Central memory CD8-positive, alpha-beta T cell (primary cell): ENCODE results near the gene ANKRD13D.

Experiments
- ATAC-seq: fragments of 150-1000 bp; cut with Tn5 transposase; replicated peaks from 2 replicates; pipeline ENCODE4 v1.10.0; 2022; ENCODE audit warnings: mild to moderate bottlenecking, moderate FRiP score, moderate number of reproducible peaks; ENCODE audit not compliant: poor library complexity, severe bottlenecking; ENCODE audit errors: extremely low read depth
- DNase-seq, 2 donors: peaks; one replicate each; pipeline ENCODE4 v3.0.0; 2021; ENCODE audit warnings: low spot score in 2 of 2
- H3K27ac Mint-ChIP-seq: one replicate; pipeline ENCODE4 v1.8.0; 2022; ENCODE audit warnings: low read depth, mild to moderate bottlenecking, moderate library complexity, mixed read lengths
- H3K27me3 Mint-ChIP-seq: one replicate; pipeline ENCODE4 v1.8.0; 2022; ENCODE audit warnings: mixed read lengths
- H3K36me3 Mint-ChIP-seq: one replicate; pipeline ENCODE4 v1.8.0; 2022; ENCODE audit warnings: mild to moderate bottlenecking, moderate library complexity, mixed read lengths; ENCODE audit not compliant: insufficient read depth
- H3K4me1 Mint-ChIP-seq: one replicate; pipeline ENCODE4 v1.8.0; 2022; ENCODE audit warnings: mixed read lengths
- H3K4me3 Mint-ChIP-seq: one replicate; pipeline ENCODE4 v1.8.0; 2022; ENCODE audit warnings: mild to moderate bottlenecking, moderate library complexity, mixed read lengths
- H3K9me3 Mint-ChIP-seq: one replicate; pipeline ENCODE4 v1.8.0; 2022; ENCODE audit warnings: mixed read lengths

ANKRD13D gene

GRCh38 chr11:67264877-67265632, 24.0 kb upstream of the ANKRD13D start:
- H3K27me3 Mint-ChIP-seq = no peaks in the 10 kb centered on the region
- peaks cover 58% of the 10 kb centered on the region for H3K4me1 Mint-ChIP-seq
- peak overlapping the region; percentile 58 for H3K27ac Mint-ChIP-seq
- ATAC-seq = no peak
- no peak for DNase-seq
- H3K9me3 Mint-ChIP-seq = no peaks in the 10 kb centered on the region
- H3K36me3 Mint-ChIP-seq = peaks cover 36% of the 10 kb centered on the region
- H3K4me3 Mint-ChIP-seq = peak overlapping the region; percentile 99

DNA sequence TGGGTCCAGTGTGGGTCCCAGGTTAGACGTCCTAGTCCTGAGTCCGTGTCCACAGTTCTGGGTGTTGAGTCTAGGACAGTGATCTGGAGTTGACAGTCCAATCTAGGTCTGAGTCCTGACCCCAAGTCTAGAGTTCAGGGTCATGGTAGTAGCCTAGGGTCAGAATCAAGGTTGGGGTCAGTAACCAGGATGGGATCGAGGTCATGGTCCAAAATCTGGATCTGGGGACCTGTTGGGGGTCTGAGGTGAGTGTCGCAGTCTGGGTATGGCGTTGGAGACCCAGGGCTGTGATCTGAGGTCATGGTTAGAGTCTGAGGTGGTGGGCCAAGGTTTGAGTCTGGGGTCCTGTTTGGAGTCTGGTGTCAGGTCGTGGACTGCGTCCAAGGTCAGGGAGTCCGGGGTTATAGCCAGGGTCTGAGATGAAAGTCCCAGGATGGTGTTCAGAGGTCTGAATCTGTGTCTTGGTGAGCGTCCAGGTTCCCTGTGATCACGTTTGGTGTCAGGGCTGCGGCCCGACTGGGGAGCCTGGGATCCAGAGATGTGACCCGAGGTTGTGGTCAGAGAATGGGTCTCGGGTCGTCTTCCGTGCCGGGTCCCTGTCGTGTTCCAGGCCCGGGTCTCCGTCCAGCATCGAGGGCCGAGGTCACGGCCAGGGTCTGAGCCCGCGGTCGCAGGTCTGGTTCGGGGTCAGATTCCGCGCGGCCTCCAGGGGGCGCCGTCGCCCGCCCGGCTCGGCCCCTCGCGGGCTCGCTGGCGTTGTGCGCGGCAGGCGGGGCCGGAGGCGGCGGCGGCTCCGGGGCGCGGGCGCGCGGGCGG, 23.3 kb upstream of the ANKRD13D start:
- Mint-ChIP-seq H3K27ac (peak overlapping the region; percentile 58), H3K36me3 (peaks cover 43% of the 10 kb centered on the region), H3K4me3 (peak overlapping the region; percentile 99), H3K9me3 (no peaks in the 10 kb centered on the region), H3K27me3 (no peaks in the 10 kb centered on the region), H3K4me1 (peaks cover 66% of the 10 kb centered on the region)
- peak; percentile 62 to 71 for DNase-seq
- ATAC-seq = peak; percentile 12

DNA sequence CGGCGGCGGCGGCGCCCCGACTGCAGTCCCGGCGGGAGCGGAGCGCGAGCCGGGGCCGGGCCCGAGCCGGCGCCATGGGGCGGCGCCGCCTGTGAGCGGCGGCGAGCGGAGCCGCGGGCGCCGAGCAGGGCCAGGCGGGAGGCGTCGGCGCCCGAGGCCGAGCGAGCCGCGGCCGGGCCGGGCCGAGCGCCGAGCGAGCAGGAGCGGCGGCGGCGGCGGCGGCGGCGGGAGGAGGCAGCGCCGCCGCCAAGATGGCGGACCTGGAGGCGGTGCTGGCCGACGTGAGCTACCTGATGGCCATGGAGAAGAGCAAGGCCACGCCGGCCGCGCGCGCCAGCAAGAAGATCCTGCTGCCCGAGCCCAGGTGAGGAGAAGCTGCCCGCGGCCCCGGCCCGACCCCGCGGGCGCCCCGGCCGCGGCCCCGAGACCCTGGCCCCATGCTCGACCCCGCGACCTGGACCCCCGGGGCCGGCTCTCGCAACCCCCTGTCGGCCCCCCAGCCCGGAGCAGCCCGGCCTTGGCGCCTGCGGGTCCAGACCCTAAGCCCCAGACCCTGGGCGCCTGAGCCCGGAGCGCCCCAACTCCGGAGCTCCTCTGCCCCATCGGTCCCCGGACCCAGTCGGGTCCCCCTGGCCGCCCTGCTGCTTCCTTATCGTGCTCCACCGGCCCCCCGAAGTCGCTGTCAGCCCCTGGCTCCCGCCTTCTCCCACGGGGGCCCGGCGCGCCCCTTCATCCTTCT, 22.5 kb upstream of the ANKRD13D start, which contains the start of gene GRK2:
TSS of gene GRK2 (plus strand) at position 25 of the 739 bp plus-strand sequence. CDS start at position 252, 227 bp downstream.
- H3K36me3 Mint-ChIP-seq = peaks cover 51% of the 10 kb centered on the region
- no peaks in the 10 kb centered on the region for H3K9me3 Mint-ChIP-seq
- H3K4me1 Mint-ChIP-seq = peaks cover 74% of the 10 kb centered on the region
- peak within 1 kb of the TSS; percentile 98 for H3K27ac Mint-ChIP-seq
- ATAC-seq (no peak), DNase-seq (no peak)
- H3K4me3 Mint-ChIP-seq = peak within 1 kb of the TSS; percentile 99
- no peaks in the 10 kb centered on the region for H3K27me3 Mint-ChIP-seq

DNA sequence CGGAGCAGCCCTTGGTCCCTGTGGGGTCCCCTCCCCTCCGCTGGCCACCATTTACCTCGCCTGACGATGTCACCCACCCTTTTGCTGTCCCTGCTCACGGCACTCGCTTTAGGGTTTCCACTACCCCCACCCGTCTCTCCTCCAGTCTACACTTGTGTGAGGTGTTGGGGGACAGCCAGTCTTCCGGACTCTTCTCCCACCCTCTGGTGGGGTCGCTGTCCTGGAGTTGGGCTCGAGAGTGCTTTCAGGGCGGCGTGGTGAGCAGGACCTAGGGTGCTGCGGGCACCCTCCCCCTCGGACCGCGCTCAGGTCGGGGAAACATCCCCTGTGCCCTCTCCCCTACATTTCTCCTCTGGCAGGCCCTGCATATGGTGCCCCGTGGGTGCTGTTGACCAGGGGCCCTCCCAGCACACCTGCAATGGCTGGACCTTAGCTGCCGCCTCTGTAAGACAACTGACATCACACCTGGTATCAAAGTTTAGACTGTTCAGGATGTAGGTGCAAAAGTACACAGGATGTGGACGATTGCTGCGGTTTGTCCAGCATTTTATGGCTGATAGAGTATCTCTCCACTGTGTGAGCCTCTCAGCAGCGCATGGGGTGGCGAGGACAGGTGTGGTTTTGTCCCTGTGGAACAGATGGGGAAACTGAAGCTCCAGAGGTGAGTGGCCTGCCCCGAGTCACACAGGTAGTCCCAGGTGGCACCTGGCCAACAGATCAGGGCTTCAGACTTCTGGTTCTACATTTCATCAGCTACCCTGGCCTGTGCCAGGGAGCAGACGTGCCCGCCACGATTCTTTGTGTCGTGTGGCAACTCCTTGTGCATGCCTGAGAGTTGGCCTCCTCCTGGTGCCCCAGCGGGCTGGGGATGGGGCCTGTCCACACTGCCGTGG, 21.7 kb upstream of the ANKRD13D start:
- no peaks in the 10 kb centered on the region for H3K27me3 Mint-ChIP-seq
- peaks cover 58% of the 10 kb centered on the region for H3K36me3 Mint-ChIP-seq
- ATAC-seq = peak; percentile 10
- H3K4me1 Mint-ChIP-seq = peaks cover 73% of the 10 kb centered on the region
- H3K9me3 Mint-ChIP-seq = no peaks in the 10 kb centered on the region
- DNase-seq = peak in 1 of 2 donors; percentile 22
- H3K4me3 Mint-ChIP-seq = peak overlapping the region; percentile 99
- peak overlapping the region; percentile 98 for H3K27ac Mint-ChIP-seq

- DNase-seq (peak in 1 of 2 donors; percentile 78), ATAC-seq (peak; percentile 71)
- peak overlapping the region; percentile 99 for H3K4me3 Mint-ChIP-seq
- peak overlapping the region; percentile 98 for H3K27ac Mint-ChIP-seq
- H3K9me3 Mint-ChIP-seq = no peaks in the 10 kb centered on the region
- H3K4me1 Mint-ChIP-seq = peaks cover 65% of the 10 kb centered on the region
- H3K36me3 Mint-ChIP-seq = peaks cover 54% of the 10 kb centered on the region
- no peaks in the 10 kb centered on the region for H3K27me3 Mint-ChIP-seq
These were observed 20.8 kb upstream of the ANKRD13D start for GRCh38 chr11:67268081-67268961.

- no peaks in the 10 kb centered on the region for H3K9me3 Mint-ChIP-seq
- DNase-seq (no peak), ATAC-seq (no peak)
- H3K36me3 Mint-ChIP-seq = peaks cover 53% of the 10 kb centered on the region
- peak overlapping the region; percentile 99 for H3K4me3 Mint-ChIP-seq
- no peaks in the 10 kb centered on the region for H3K27me3 Mint-ChIP-seq
- H3K4me1 Mint-ChIP-seq = peaks cover 63% of the 10 kb centered on the region
- H3K27ac Mint-ChIP-seq = peak overlapping the region; percentile 98
These were observed 20.2 kb upstream of the ANKRD13D start for GRCh38 chr11:67268962-67269268.

DNA sequence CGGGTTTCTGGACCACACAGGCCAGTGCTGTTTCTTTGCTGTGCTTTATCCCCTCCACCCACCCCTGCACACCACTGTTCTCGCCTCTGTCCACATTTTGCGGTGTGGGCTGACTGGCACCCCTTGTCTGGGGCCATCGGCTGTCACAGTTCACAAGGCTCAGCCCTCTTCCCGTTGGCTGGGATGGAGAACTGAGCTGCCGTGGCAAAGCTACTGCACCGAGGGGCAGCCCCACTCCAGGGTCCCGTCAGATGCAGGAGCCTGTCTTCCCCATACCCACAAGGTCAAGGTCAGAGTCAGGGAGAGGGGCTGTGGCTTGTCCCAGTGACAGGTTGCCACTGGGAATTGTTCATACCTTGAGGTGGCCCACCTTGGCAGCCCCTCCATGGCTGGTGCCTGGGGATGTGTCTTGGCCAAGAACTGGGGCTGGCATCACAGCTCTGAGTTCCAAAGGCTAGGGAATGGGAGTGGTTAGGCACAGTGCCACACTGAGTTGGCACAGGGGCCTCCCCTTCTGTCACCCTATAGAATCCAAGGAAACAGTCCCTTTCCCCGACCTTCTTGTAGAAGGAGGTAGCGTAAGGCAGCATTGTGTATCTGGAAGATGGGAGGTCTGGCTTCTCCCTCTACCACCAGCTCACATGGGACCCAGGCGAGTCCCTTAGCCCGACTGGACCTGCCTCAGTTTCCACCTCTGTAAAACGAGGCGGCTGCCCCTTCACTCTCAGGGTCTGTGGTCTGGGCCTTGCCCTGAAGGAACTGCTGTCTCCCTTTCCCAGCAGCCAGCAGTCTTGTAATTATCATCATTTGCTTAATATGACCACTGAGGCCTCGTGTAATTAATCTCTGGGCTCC, 19.5 kb upstream of the ANKRD13D start:
- Mint-ChIP-seq H3K4me3 (peak overlapping the region; percentile 99), H3K4me1 (peaks cover 66% of the 10 kb centered on the region), H3K36me3 (peaks cover 55% of the 10 kb centered on the region), H3K27me3 (no peaks in the 10 kb centered on the region), H3K27ac (peak overlapping the region; percentile 98), H3K9me3 (no peaks in the 10 kb centered on the region)
- DNase-seq (no peak), ATAC-seq (no peak)

DNA sequence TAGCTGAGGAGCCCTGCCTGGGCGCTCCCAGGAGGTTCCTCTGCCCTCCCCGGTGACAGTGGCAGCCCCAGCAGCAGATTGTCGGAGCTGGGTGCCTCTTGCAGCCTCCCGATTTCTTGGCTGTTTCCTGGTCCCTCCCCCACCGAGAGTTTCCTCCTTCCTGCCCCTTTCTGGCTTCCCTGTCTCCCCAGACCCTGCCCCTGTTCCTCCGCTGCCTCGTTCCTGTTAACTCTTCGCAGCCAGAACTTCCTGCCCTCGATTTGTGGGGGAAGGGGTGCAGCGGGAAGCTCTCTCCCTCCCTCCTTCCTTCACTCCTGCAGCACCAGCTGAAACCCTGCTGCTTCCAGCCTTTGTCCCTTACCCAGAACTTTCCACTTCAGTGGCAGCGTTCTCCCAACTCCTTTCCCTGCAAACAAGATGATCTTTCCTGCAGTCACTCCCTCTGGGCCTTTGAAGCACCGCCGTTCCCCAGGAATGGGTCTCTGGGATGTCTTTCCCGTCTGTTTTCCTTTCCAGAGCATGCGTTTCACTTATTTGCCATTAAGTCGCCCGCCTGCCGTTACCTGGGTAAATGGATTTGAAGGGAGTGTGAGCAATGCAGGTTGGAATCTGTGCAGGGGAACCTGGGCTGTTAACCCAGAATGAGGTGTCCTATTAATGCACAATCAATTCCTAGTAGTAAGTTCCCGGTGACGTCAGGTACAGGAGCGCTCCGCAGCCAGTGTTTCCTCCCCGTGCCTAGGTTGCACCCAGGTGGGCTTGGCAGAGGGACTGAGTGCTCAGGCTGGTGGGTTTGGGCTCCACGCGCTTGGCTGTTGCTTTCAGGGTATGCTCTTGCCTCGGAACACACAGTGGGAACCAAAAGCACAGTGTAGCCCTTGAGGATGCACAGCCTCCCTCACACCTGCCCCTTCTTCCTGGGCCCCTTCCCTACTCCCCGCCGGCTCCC, 18.6 kb upstream of the ANKRD13D start:
- DNase-seq (no peak), ATAC-seq (no peak)
- Mint-ChIP-seq H3K36me3 (peaks cover 57% of the 10 kb centered on the region), H3K27ac (peak overlapping the region; percentile 98), H3K27me3 (no peaks in the 10 kb centered on the region), H3K9me3 (no peaks in the 10 kb centered on the region), H3K4me1 (peaks cover 63% of the 10 kb centered on the region), H3K4me3 (peak overlapping the region; percentile 99)

DNA sequence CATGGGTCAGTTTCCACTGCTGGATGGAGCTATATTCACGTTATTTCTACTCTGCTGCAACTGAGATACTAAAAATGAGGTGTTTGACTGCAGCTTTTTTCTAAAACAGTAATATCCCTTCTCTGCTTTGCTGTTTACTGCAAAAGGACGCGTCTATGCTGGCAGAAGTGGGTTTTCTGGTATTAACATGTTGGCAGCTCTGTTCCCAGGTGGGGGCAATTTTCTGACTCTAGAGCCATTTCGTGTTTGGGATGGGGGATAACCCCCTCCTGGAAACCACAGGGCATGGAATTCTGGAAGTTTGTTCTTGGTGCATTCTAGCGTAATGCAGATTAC, 17.9 kb upstream of the ANKRD13D start:
- H3K9me3 Mint-ChIP-seq = no peaks in the 10 kb centered on the region
- peak overlapping the region; percentile 98 for H3K27ac Mint-ChIP-seq
- peaks cover 56% of the 10 kb centered on the region for H3K36me3 Mint-ChIP-seq
- no peak for ATAC-seq
- no peaks in the 10 kb centered on the region for H3K27me3 Mint-ChIP-seq
- H3K4me3 Mint-ChIP-seq = peak overlapping the region; percentile 99
- DNase-seq = no peak
- H3K4me1 Mint-ChIP-seq = peaks cover 64% of the 10 kb centered on the region
